ENCODE results near the gene DMD. TPM values are rescaled to one million over a fixed set of nuclear protein-coding genes. Genes with fewer than 3 reads are reported as not detected.

Gene DMD
- total RNA-seq, 1 donor from 2014 or later, result 4.0 TPM

DNA sequence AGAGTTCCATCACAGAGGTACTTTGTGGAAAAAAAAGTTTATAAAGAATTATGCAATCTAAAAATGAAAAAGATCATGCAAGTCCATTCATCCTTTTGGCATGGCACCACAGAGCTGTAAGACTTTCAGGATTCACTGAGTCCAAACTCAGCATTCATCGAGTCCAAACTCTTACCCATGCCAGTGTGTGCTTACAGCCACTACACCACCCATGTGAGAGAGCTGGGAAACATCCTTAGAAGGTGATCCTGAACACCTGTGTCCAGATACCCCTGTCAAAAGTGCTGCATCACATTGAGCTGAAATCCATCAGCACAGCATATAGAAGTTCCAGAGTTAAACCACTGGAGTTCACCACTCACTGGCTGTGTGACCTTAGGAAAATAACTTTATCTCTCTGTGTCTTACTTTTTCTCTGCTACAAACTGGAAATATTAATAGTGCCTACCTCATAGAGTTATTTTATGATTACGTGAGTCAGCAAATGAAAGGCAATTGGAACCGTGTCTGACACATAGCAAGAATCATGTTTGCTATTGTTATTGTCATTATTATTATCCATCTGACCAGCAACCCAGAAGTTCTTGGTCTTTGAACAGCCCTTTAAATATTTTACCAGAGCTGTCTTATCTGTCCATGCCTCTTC is 2024.5 kb downstream of the DMD start:
- DNase-seq (ENCODE audit: low read depth), result no peak

DNA sequence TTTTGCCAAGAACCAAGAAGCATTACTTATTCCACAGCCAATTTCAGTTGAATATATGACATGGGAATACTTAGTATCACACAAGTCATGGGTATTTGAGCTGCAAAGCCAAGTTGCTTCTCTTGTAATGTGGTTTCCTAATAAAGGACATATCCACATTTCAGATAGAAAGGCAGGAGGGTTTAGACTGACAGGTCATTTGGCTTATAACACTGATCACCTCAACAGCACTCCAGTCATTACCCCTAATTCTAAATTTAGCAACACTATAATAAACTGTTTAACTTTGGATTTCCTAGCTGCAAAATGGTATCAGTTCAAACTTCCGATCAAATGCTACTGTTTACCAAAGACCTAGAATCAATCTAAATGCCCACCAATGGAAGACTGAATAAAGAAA is 2025.5 kb downstream of the DMD start:
- no peak for DNase-seq (ENCODE audit: low read depth)

DNA sequence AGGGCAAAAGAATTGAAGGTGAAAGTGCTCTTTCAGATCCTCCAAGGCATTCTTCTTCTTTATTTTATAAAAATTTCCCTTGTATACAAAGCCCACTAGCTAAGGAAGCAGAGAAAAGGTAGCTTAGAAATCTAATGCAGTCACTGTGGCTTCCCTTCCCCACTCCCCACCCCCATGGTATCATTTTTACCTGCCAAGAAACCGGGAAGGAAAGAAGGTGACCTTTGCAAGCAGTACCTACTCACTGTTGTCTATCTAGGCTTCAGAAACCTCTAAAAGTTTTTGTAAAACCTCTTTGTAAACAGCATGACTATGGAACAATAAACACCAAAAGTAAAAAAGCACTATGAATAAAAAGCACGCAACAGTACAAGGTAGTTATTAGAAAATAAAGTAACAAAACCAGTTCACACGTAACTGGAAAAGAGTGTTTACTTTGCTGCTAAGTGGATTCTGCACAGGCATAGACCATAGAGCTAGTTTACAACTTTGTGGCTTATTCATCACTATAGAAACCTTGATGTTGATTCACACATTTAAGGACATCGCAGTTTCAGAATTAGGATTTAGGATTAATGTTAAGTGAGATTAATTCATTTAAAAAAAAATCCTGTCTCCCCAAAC is 2029.9 kb downstream of the DMD start:
- DNase-seq (ENCODE audit: low read depth), result peak; percentile 40

DNA sequence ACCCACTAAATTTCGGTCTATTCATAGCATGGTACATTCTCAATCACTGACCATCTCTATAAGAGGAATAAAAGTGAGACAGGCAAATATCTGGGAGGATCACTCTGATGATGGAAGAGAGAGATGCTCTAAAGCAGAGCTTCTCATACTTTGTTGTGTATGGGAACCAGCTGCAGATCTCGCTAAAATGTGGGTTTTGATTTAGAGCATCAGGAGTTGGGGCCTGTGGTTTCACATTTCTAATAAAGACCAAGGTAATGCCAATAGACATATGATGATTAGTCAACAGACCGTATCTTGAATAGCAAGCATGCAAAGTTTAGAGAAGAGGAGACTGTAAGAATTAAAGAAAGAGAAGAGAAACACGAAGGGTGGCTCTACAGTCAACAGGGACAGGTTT is 2032.1 kb downstream of the DMD start:
- no peak for DNase-seq (ENCODE audit: low read depth)

DNA sequence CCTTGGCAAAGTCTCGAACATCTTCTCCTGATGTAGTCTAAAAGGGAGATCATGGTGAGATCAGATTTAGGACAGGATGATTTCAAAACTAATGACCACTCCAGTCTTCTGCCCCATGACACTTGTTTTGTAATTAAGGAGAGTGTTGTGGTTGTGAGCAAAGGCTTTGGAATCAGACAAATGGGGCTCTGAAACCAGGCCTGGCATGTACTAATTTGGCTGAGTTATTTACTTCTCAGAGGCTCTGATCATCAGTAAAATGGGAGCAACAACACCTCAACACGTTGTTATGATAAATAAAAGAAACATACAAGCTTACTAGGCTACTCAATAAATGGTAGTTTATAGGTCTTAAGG is 2032.6 kb downstream of the DMD start:
- DNase-seq (ENCODE audit: low read depth), result peak; percentile 18

DNA sequence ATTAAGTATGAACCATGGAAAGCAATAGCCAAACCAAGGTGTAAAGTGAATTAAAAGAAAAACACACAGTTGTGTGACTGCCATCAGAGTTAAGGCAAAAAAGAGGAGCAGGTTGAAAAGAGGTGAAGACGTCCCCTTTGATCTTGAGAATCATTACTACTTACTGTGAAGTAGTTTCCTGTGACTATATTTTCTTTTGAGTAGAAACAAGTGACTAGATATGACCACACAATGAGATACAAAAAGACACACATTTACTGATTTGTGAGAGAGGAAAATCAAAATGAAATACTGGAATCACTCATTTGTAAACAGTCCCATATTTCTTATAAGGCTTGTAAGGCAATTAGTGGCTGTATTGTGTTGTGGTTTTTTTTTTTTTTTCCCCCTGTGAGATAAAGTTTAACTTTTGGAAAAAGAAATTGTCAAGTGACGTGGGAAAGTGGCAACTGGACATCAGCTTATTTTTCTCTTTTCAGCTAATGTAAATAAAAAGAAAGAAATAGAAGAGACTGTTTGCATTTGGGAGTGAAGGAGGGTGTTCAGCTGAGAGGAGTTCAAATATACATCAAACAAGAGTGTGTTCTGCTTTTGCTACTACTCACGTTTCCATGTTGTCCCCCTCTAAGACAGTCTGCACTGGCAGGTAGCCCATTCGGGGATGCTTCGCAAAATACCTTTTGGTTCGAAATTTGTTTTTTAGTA is 2033.1 kb downstream of the DMD start:
- DNase-seq (ENCODE audit: low read depth), result no peak

DNA sequence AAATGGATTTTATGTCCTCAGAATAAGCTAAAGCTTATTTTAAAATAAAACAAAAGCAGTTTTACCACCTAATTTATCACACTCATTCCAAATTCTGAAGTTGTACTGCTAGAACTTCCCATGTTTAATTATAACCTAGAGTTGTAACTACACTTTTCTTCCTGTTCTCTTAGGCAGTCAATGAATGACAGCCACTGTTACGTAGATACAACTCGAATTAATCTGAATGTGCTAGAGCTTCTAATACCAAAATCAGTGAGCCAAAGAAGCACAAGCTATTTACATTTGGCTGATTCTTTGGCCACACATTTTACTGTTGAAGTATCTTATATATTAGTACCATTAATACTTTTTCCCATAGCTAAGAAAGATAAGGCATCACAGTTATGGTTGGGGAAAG is 2040.6 kb downstream of the DMD start:
- DNase-seq (ENCODE audit: low read depth), result no peak

DNA sequence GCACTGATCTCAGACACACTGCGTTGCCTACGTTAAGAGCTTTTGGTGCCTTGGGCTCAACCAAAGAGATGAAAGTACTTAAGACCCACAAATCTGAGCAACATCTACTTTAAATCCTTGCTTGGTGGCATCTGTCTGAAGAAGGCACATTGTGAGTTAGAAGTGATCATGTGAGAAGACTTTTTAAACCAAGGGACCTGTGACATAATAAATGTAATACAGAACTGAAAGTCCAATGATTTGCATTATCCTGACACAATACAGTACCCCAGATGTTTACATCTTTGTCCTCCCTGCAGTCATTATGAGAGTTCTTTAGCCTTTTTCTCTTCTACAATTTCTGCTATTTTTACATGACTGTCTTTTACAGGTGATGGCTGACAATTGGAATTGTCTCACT is 2042.8 kb downstream of the DMD start:
- DNase-seq (ENCODE audit: low read depth), result no peak

DNA sequence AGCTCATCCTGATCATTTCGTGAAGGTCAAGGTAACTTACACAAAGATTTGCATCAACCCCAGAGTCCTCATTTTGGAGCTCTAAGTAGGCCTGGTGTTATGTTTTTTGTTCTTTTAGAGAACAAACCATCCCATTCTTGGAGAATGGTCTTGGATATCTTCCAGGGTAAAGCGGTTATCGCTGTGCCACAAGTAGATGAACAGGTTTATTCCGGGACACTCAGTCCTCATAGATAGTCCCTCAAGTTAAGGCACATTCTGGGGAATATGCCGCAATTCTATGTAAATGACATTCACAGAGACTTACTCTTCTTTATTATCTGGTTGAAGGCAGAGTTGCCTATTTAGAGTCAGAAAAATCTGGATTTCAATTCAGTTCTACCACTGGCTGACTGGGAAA is 2044.5 kb downstream of the DMD start:
- DNase-seq (ENCODE audit: low read depth), result no peak

DNA sequence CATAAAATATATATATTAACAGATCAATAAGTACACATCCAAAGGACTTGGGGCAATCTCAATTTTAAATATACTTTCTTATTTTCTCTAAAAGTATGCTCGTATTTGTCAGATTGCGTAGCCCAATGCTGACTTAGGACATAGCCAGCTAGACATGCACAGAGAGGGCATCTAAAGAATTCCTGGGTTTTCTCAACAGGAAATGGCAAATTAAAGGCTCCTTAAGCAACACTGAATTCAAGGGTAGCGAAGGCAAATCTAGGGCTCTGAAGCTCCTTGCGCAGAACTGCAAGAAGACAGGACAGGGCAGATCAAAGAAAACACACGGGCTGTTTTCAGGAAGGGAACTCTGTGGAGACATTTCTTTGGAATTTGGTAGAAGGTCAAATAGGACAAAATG is 2044.9 kb downstream of the DMD start:
- DNase-seq (ENCODE audit: low read depth), result no peak

DNA sequence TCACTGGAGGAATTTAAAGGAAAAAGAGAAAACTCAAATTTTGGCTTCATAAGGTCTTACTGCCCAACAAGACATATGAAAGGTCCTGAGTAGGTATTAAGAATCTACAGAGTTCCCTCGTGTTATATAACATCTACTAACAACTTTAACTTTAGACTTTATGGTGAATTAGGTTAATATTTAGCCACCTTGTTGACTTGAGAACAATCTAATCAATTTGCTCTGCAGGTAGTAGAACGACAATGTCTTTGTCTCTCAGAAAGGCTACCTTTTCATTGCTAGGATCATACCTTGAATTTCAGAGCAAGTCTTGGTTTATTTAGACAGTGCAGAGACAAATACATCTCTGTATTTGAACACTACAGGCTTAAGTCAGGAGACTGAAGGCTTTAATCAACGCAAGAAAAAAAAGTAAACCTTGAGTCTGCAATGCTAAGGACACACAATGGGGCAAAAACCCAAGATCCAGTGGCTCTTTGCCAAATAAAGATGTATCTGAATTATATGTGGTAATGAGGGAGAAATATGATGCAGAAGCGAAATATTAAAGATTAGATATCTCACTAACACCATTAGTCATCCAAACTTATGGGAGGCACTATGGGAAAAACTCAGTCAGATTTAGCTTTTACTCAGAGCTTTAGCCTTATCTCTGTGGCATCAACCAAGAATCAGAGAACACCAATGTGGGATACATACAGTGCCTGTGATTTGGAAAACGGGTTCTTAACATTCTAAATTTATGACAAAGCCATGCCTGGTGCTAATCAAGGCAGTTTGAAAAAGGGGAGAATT is 2045.9 kb downstream of the DMD start:
- no peak for DNase-seq (ENCODE audit: low read depth)

DNA sequence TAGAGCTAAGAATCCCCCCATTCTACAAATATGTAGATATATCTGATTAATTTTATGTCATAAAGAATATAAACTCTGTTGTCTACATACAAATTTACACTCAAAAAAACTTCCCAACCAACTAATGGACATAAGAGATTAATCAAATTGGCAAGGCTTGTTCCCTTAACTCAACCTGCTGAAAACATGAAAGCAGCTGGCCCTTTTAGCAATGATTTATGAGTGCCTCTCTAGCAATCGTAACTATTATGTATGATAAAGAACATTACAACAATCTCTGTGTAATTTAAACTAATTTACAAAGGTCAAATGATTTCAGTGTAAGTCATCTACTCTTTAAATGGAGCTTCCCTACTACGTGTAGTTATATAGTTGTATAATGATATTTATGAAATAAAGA is 2056.4 kb downstream of the DMD start:
- DNase-seq (ENCODE audit: low read depth), result no peak

DNA sequence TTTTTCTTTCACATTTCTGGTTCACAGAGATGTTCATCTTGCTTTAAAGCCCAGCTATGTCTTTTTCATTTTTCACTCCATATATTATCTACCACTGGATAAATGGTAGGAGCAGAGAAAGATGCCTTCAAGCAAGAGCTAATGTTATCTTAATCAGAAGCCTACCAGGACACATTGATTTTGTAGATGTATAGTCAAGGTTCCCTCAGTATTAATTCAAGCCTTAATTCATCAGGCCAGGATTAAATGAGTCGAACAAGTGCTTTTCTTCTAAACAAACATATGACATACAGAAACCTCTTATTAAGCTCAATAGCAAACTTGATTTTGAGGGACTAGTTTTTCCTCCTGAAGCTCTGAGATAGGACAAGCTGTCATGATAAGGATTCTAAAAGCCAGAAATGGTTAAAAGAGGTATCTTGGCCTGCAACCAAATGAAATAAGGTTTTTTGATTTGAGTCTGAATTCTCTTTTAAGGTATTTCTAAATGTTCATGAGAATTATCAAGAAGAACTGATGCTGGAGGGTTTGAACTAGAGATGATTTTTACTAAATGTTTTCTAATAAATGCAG is 2057.8 kb downstream of the DMD start:
- no peak for DNase-seq (ENCODE audit: low read depth)

DNA sequence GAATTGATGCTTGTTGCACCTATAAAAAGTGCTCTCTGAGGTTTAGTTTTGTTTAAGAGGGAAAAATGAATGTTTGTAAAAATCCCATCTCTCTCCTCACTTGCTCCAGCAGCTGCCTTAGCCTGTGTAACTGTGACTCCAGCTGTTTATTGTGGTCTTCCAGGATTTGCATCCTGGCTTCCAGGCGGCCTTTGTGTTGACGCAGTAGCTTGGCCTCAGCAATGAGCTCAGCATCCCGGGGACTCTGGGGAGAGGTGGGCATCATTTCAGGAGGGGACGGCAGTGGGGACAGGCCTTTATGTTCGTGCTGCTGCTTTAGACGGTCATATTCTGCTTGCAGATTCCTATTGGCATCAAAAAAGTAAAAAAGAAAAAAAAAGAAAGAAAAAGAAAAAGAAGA is 2064.2 kb downstream of the DMD start:
- DNase-seq (ENCODE audit: low read depth), result no peak

DNA sequence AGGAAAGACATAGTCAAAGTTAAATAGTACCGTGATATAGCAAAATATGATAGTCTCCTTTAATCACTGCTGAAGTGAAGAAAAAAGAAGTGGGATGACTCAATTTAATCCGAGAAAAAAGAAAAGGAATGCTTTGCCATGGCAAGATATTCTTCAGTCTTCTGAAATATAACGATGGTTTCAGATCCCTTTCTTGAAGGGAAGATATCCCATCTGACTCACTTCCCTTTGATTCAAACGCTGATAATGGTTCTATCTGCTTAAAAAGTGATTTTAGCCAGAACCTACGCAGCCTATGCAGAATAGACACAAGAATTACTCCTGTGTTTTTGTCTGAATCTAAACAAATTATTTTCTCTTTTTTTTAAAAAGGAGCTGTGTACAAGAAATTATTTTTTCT is 2071.4 kb downstream of the DMD start:
- no peak for DNase-seq (ENCODE audit: low read depth)

DNA sequence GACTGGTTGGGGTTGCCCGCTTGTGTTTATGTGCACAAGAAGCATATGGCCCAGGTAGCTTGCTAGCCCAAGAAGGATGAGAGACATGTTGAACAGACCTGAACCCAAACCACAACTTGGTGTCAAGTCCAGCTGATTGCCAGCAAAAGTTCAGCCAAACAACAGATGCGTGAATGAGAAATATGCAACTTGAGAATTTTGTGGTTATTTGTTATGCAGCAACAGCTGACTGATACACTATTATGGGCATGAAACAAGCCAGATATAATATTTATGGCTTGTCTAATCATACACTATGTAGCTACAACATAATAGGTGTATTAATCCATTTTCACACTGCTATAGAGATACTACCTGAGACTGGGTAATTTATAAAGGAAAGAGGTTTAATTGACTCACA is 2073.2 kb downstream of the DMD start:
- no peak for DNase-seq (ENCODE audit: low read depth)

DNA sequence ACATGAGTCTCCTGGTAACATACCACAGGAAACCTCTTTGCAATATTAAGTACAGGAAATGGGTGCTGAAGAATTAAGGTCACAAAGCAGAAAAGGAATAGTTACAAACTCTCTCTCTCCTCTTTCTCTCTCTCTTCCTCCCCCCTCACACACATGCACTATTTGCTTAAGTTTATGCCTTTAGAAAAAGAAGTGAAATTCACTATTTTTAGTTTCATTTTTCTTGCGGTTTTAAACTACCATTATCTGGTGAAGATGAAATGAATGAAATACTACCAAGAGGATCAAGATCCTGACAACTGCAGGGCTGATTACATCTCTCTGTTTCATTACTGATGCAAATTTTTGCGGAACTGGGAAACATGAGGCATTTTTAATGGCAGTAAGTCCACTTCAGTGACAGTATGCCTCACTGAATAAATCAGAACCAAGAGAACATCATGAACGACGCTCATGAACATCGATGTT is 2075.2 kb downstream of the DMD start:
- DNase-seq (ENCODE audit: low read depth), result no peak

DNA sequence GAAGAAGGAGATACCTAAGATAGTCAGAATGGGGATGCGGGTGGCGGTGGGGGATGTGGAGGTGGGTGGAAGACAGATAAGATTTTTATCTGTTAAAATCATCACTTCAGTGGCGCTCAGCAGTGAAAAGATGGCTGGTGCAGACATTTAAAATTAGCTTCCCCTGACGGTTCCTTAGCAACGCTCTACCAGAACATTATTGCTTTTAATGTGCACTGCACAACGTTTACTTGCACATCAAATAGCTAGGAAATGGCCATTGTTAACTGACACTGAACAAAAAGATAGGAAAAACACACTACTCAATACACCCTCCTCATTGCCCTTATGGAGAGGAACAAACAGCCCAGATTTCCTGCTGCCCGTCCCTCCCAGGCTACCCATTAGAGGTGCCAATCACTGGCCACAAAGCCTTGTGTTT is 2078.5 kb downstream of the DMD start:
- no peak for DNase-seq (ENCODE audit: low read depth)

DNA sequence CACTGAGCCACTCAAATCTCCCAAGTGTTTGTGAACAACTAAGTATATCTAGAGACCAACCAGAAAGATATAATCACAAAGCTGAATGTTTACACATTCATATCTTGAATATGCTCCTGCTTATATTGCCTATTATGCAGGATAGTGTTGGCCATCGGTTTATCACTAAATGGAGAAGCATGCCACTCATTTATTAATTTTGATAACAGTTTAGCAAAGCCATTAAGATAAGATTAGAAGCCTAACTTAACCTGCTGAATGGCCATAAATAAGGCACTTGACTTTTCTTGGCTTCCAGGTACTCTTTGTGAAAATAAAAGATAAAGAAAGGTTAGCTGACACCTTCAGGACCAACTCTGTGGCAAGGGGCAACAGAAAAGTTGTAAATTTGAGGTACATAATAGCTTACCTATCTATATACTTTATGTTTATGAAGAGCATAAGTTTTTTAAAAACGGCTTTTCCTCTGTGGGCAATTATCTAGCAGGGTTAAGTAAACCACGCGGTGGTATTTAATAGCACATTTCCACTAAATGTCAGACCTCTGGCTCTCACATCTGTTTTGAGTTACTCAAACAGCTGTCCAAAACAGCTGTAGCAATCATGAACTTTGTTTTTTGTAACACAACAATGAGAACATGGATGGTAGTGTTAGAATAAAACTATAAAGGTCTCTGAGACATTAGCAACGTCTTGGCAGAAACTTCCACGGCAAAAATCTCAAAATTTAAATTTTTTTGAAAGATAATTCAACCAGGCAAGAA is 2080.7 kb downstream of the DMD start:
- DNase-seq (ENCODE audit: low read depth), result no peak

DNA sequence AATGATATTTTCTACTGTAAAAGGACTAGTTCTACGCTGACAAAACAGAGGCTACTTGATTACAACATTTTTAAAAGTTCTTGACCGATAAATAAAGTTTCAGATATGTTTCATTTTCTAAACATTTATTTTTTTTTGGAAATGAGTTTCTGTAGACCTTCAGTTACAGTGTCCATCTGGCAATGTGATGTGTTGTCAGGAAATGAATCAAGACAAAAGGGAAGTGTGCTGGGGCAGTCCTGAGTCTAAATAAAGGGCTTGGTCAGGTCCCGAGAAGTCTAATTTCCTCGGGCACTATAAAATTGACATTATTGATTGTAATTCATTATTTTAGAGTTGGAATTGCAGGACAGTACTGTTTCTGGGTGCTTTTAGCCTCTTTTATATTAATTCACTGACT is 2082.5 kb downstream of the DMD start:
- DNase-seq (ENCODE audit: low read depth), result no peak

DNA sequence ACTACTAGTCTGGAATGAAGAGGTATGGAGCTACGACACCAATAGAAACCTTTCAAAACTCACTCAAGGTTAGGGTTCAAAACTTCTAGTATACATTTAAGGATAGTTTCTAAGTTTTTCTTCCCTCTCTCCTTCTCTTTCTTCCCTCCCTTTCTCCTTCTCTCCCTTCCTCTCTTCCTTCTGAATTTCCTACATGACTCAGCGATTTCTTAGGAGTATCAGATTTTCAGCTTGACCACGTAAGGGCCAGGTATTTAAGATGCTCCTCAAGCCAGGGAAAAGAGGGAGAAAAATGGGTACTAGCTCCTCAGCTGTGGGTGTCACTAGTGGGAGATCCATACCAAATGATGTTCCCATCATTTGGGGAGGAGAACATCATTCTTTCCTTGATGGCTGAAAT is 2083.6 kb downstream of the DMD start:
- DNase-seq (ENCODE audit: low read depth), result no peak
